Transverse colon (tissue), 4 donors: ENCODE results near the gene TRIM33.

Experiments used
- CTCF ChIP-seq, 5 experiments: fragments of 200-600 bp in 3 of 5; fragments of 450-650 bp in 2 of 5; sonication (generic) in 3 of 5; IDR thresholded peaks; 1 replicate in 2 of 5; 2 replicates in 3 of 5; pipeline ENCODE4 v1.5.1; 2016 to 2017; ENCODE audit warnings: antibody characterized with exemption in 5 of 5, inconsistent platforms in 3 of 5, mild to moderate bottlenecking in 2 of 5, moderate library complexity in 1 of 5
- POLR2A ChIP-seq: fragments of 450-650 bp; IDR thresholded peaks from one replicate; pipeline ENCODE4 v1.6.1; 2016; ENCODE audit warnings: antibody characterized with exemption, mild to moderate bottlenecking, moderate library complexity
- POLR2AphosphoS5 ChIP-seq, 3 donors: sonication (generic); formaldehyde crosslinking; IDR thresholded peaks; one replicate each; pipeline ENCODE4 v1.6.1; 2016; ENCODE audit warnings: antibody characterized with exemption in 3 of 3

GRCh38 chr1:114347431-114348209 is 163.4 kb downstream of the TRIM33 start:
- TF ChIP-seq POLR2A (no peak), POLR2AphosphoS5 (IDR thresholded peaks at IDR 0.05) (no peak), CTCF (IDR thresholded peaks at IDR 0.05) (no peak)
